GM19438 (cell line): Measurements from ENCODE around the gene HHAT.

Experiments
- ATAC-seq: cut with Tn5 transposase; IDR thresholded peaks from one replicate; pipeline ENCODE4 v1.9.1; 2021; ENCODE audit warnings: low read depth; ENCODE audit not compliant: unreplicated experiment

The HHAT gene

DNA sequence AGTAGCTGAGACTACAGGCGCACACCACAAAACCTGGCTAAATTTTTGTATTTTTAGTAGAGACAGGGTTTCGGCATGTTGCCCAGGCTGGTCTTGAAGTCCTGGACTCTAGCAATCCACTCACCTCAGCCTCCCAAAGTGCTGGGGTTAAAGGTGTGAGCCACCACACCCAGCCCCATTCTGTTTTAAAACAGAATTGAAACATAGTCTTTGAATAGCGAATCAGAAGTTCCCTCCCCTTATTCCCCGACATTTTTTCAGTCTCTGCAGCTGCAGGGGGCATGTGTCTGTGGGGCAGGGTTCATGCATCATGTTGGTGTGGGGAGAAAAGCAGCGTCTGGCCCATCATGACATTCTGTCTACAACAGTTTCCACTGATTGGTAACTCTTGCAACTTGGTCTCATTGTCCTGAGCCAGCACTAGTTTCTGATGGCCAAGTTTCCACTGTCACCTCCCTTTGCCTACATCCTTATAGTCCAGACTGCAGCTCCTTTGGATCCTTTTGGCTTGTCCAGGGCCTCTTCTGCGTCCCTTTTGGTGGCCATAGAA is 15.6 kb upstream of the HHAT start:
- ATAC-seq = no peak

DNA sequence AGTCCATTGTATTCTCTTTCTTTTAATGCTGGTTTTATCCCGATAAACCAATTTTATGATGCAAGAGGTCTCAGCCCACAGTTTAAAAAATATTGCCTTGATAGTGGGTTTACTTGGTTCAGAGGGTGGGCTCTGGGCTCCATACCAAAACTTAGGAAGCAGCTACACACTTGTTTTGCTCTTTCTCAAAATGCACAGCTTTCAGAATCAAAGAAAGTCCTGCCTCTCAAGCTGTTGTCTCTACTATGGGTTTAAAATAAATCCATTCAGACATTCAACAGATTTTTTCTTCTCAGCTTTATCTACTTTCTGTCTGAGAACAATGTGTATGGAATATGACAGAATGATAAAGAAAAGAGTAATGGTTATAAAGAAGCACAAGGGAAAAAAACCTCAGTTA is 14.8 kb upstream of the HHAT start:
- ATAC-seq = no peak

DNA sequence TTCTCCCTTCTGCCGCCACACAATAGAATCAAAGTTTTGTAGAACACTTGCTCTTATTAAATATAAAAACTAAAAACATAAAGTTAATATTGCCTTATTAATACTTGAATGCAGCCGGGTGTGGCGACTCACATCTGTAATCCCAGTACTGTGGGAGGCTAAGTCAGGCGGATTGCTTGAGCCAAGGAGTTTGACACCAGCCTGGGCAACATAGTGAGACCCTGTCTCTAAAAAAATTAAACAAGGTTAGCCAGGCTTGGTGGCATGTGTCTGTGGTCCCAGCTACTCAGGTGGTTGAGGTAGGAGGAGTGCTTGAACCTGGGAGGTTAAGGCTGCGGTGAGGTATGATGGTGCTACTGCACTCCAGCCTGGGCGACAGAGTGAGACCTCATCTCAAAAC is 13.2 kb upstream of the HHAT start:
- no peak for ATAC-seq

DNA sequence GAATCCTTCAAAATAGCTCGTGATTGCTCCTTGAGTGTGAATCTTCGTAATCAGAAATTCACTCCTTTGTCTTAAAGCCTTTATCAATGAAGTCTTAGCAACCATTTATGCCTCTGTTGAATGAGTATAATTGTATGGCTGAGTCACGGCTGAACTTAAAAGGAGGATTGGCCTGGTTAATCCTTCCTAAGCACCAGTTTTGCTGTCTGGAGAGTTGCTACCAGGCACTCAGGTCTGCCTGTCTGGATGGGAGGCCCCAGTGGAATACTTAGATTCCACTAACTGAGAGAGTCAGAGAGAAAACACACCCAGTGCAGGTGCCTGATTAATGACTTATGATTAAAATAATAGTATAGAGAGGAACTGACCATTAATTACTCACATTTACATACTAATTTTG is 7.6 kb upstream of the HHAT start:
- ATAC-seq = no peak

DNA sequence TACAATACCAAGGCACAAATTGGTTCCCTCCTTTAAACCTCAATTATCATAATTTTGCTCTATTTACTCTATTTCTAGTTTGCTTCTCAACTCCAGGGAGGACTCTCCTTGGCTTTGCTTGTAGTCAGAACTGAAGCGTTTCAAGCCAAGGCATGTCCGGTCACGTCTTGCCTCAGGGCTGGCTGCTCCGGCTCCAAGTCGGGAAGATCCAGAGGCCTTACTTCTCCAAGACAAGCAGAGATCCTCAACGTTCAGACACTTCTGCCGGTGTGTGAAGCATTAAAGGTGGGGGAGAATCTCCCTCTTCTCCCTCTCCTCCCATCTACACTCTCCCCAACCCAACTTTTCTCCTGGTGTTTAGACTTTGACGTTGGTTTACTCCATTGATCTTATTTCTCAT is 7.2 kb upstream of the HHAT start:
- ATAC-seq = no peak

DNA sequence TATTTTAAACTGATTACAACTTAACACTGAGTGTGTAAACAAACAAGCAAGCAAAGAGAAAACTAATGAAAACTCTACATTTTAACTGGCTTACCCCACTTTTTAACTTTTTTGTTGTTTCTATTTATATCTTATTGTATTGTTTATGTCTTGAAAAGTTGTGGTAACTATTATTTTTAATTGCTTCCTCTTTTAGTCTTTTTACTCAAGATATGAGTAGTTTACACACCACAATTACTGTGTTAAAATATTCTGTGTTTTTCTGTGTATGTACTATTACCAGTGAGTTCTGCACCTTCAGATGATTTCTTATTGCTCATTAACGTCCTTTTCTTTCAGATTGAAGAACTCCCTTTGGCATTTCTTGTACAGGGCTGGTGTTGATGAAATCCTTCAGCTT is 4.7 kb upstream of the HHAT start:
- ATAC-seq = no peak

DNA sequence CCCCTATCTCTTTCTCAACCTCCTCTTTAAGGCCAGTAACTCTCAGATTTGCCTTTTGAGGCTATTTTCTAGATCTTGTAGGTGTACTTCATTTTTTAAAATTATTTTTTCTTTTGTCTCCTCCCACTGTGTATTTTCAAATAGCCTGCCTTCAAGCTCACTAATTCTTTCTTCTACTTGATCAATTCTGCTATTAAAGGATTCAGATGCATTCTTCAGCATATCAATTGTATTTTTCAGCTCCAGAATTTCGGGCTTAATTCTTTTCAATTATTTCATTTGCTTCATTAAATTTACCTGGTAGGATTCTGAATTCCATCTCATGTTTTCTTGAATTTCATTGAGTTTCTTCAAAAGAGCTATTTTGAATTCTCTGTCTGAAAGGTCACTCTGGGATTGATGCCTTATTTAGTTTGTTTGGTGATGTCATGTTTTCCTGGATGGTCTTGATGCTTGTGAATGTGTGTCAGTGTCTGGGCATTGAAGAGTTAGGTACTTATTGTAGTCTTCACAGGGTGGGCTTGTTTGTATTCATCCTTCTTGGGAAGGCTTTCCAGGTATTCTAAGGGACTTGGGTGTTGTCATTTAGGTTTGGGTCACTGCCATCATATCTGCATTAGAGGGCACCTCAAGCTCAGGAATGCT is 3.6 kb upstream of the HHAT start:
- no peak for ATAC-seq

DNA sequence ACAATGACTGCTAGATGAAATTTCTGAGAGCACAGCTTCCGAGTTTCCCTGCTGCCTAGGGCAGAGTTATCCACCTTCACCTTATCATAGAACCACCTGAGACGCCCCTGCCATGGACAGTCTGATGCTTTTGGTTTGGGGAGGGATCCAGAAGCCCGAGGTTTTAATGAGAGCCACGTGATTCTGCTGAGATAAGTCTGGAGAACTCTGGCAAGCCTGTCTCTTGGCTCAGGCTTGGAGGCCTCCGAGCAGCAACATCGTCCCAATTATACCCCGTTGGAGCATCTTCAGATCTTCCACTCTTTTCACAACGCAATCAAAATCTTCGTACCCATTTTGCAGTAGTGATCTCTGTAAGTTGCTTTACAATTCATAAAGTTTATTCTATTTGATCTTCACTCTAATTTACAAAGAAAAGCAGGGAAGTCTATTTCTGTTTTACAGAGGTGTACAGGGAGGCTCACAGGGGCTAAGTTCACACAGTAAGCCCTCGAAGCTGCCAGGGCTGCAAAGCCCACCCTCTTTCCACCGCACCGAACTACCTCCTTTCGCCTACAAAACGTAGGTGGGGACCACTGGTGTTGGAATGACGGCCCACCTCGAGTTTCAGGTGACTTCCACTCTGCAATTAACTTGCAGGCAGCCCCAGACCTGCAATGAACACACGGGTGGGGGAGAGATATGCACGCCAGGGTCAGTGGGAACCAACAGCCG is 513 bp upstream of the HHAT start:
- no peak for ATAC-seq

DNA sequence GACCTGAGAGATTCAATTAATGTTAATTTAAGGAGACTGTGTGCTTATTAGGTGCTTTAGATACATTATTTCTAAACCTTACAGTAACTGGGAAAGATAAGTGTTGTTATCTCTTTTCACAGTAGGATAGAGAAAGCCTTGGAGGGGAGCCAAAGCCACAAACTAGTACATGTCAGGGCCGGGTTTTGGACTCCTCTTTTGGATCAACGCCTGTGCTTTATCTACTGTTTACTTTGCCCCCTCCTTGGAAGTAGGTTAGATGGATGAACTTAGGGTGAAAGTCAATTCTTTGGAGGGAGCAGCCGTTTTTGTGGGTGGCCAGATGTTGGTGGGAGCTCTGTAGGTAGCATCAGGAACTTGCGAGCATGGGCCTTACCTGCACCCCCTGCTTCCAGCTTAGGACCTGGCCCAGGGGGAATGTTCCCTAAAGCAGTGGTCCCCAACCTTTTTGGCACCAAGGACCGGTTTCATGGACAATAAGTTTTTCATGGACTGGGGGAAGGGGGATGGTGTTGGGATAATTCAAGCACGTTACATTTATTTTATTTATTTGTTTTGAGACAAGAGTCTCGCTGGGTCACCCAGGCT is 1.7 kb downstream of the HHAT start:
- ATAC-seq = no peak

DNA sequence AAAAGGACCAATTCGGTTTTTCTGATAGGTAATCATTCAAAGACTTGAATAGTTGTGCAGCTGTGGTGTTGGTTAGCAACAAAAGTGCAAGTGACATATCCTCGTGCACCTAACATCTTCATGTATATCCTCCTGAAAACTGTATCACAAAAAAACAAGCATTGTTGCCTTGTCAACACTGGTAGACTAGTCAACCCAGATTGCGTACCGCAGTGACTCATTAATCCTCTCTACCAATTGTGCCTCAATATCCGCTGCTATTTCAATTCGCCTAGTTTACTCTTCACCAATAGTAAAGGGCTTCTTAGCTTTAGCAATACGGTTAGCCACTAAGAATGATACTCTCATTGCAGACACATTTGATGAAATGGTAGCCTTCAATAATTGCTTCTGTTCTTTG is 3.5 kb downstream of the HHAT start:
- ATAC-seq = no peak

DNA sequence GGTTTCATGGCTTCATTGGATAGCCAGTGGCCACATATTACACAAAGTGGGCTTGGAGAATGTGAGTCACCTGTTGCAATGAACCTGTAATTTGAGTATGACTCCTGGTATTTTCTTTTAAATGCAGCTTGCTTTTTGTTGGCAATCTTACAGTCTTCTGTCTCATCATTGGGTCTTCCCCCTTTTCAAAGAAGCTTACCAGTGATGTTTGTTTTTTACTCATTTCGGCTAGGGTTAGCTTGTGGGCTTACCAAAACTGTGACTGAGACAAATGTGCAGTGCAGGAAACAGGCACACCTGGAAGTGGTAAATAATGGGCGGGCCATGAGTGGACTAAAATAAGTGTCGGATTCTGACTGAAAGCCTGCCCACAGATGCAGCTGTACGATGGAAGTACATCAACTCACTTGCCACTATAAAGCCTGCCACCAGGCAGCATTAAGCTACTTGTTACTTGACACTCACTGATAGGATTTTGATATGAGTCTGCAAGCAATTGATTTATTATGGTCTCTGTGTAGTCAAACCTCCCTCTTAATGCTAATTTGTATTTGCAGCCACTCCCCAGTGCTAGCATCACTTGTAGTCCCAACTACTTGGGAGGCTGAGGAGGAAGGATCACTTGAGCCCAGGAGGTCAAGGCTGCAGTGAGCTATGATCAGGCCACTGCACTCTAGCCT is 4.2 kb downstream of the HHAT start:
- peak; percentile 72 for ATAC-seq

DNA sequence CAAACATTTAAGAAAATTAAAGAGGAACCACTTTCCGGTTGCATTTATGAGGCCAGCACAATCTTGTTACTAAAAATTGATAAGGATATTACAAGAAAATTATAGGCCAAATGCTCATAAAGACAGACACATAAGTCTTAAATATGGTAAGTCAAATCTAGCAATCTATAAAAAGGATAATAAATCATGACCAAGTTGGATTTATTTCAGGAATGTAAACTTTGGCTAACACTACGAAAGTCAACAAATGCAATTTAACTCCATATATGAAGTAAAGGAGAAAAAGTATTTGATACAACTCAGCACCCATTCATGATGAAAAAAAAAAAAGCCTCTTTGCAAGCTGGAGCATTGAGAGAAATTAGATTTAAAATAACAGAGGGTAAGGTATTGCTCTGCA is 6.3 kb downstream of the HHAT start:
- no peak for ATAC-seq

DNA sequence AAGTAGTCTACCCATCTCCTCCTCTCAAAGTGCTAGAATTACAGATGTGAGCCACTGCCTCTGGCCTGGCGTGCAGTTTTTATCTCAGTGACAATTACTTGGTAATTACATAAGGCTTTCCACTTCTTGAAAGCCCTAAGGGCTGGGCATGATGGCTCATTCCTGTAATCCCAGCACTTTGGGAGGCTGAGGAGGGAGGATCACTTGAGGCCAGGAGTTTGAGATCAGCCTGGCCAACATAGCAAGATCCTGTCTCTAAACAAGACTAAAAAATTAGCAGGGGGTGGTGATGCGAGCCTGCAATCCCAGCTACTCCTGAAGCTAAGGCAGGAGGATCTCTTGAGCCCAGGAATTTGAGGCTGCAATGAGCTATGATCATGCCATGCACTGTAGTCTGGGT is 7.7 kb downstream of the HHAT start:
- ATAC-seq = no peak

DNA sequence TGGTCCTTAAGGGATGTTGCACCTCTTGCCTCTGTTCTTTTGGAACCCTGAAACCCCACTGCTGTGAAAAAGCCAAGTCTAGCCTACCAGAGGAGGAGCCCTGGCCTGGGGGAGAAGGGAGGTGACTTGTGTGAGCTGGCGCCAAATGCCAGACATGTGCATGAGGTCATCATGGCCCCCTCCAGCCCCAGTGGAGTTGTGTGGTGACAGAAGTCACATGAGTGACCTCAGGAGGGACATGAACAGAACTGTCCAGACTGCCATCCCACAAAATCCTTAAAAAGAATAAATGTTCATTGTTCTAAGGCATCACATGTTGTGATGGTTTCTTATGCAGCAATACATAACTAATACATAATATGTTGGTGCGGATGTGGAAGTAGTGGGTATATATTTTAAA is 10.8 kb downstream of the HHAT start:
- ATAC-seq = no peak

DNA sequence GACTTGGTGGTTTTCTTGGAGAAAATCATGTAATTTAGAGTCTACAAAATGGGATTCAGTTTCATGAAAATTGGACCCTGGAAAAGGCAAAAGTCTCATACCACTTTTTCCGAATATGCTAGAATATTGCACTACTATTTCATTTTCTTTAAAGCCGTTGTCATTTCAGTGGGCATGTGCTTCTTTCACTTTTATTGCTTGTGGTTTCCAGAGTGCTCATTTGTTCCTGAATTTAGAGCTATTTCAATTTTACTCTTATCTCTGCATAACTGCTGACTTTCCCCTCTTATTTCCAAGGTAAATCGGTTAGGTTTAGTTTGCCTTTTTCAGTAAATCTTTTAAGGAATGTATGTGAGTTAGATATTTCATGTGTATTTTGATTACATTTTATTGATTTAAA is 11.6 kb downstream of the HHAT start:
- ATAC-seq = no peak

DNA sequence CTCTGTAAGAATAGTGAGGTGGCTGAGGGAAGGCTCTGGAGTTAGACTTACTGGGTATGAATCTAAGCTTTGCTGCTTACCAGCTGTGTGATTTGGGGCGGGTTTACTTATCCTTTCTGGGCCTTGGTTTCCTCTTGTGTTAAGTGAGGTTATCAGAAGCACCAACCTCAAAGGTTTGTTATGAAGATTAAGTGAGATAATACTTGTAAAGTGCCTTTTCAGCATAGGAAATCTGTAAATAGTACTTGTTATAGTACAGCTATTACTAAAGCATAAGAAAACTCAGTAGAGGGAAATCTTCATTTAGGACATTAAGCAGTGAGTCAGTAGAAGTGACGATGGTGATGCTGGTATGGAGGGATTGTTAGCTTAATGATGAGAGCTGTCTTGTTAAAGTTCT is 12.1 kb downstream of the HHAT start:
- no peak for ATAC-seq

DNA sequence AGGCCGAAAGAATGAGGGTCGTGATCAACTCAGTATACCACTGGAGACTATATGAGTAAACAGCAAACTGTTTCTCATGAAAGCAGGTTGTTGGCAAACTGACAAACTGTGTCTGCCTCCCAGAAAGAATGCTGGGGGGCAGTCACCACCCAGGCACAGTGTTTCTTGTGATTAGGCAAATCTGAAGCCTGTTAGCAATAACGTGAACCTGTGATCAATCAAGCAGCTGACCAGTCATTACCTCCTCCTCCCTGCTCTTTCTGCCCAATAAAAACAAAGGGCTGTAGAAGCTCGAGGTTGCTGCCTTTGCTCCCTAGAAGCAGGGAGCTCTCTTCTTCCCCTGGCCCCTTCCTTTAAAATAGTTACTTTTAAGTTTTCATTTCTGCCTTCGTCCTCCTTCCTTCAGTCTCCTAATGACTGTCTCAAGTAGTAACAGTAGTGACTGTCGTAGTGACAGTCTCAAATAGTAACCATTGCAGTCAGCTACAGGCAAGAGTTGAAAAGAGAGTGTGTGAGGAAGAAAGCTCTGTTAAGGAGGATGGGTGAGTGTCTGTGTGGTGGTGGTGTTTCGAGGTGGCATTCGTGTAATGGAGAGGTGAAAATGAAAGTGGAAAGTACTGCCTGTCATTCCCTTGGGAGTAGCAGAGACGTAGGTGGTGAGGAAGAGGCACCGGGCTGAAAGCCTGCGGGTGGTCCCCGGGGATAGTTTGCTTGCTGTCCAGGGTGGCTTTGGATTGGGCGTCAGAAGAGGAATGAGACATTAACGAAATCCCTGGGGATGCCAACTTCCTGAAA is 14.5 kb downstream of the HHAT start:
- ATAC-seq = peak; percentile 69

DNA sequence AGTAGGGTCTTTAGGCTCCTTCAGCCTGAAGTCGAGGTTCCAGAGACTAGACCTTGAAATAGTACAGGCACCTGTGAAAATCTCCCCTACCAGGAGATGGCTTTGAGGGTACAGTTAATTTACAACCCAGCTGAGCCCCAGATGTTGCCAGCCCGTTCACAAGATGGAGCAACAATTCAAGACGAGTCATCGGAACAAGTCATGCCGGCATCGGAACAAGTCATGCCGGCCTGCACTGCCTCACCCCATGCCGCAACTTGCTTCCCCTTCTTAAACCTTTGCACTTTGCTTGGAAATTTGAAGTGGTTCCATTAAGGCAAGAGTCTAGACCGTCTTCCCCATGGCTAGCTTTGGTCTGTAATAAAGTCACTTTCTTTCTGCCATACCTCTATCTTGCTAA is 16.0 kb downstream of the HHAT start:
- ATAC-seq = no peak

DNA sequence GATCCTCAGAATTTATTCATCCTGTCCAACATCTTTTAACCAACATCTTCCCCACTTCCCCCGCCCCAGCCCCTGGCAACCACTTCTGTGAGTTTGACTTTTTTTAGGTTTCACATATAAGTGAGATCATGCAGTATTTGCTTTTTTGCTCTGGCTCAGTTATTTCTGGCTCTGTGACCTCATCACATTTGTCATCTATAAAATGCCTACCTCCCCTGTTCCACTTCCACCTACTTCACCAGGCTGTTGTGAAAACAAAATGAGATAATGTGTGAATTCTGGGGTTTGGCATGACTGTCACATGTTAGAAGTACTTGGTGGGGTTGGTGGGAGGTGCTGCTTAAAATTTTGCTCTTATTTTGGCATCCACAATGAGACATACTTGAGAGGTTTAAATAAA is 18.4 kb downstream of the HHAT start:
- no peak for ATAC-seq

DNA sequence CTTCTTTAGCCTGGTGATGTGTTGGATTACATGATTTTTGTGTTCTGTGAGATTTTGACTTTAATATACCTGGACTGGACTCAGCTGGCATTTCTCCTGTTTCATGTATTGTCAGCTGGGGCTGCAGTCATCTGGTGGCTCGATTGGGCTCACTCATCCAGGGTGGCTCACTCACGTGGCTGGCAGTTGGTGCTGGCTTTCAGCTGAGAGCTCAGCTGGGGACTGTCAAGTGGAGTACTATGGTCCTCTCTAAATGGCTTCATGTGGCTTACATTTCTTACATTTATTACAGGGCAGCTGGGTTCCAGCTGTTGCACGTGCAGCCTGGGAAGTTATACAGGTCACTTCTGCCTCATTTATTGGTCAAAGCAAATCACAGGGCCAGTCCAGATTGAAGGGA is 22.8 kb downstream of the HHAT start:
- ATAC-seq = no peak

DNA sequence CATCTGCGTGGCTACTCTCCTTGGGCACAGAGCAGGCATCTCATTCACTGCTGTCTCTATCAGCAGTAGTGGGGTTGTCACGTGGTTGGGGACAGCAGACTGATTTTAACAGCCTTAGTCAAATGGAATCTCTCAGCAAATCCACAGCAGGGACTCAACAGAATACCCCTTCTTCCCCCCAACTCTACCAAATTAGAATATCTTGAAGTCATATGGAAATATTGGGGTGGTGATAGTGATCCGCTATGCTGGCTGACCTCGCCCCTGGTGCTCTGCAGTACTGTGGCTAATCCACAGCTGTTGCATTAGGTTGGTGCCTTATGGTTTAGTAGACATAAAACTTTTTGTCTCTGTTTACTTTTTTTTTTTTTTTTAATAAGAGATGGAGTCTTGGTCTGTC is 23.9 kb downstream of the HHAT start:
- no peak for ATAC-seq
